Fibroblast of skin of right quadriceps (primary cell): ENCODE measurements around the gene IQCE.
A peak's percentile ranks its signal among the peaks of the same experiment; 100 is the strongest.
"Not testable (repeated sequence)": the region's sequence is repeated elsewhere in the genome, so short reads cannot be mapped to it uniquely, and the experiment has no call there.

Experiments used
- DNase-seq: peaks from one replicate; pipeline ENCODE4 v3.0.0-alpha.2; 2013

IQCE gene

DNA sequence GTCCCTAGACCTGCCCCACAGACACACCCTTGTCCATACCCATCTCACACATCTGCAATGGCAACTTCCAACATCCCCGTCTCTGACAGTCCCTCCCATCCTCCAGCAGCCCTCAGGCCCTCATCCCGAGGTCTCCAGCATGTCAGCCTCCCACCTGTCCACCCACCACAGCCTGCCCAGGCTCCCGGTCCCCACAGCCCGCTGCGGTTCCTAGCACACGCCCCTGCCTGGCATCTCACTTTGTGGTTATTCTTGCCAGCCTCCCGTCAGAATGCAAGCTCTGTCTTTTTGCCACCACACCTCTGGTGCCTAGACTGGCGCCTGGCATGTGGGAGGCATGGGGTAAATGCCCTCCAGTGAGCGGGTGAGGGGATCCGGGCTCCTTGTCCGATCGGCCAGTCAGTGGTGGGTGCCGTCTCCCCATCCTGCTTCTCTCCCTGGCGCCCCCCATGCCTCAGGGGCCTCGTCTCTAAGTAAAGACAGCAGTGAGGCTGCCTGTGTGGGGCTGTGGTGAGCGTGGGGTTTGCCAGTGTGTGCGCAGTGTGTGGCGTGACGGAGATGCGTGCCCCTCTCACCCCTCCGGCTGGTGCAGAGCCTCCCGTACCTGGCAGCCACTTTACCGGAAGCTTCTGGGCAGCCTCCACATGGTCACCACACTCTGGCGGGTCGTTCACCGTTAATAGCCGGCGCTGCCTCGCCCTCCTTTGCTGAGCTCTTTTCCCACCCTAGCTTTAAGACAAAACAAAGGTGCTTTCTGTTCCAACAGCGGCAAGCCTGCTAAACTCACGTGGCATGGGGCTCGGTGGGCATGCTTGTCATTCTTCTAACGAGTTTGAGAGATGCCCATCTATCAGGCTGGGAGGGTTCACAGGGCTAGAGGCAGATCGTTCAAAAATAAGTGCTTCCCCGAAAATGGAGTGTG, 44.5 kb downstream of the IQCE start:
- DNase-seq, result no peak

DNA sequence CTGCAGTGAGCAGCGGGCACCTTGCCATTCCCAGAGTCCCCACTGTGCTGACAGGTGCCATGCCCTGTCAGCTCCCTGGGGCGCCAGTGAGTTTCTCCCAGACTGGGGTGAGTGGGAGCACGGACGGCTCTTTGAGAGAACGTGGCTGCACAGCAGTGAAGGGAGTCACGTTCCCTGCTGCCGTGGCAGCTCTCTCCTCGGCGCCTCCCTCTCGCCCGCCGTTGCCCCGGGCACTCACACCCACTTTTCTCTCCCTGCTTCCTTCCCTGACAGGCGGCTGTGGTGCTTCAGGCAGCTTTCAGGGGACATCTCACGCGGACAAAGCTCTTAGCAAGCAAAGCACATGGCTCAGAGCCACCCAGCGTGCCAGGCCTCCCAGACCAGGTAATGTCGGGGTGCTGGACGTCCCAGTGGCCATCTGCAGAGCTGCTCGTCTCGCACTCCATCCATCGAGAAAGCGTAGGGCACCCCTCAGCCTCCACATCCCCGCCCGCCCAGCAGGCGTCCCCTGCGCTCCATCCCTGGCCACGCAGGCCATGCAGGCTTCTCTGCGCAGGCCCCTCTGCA, 45.9 kb downstream of the IQCE start:
- no peak for DNase-seq

DNA sequence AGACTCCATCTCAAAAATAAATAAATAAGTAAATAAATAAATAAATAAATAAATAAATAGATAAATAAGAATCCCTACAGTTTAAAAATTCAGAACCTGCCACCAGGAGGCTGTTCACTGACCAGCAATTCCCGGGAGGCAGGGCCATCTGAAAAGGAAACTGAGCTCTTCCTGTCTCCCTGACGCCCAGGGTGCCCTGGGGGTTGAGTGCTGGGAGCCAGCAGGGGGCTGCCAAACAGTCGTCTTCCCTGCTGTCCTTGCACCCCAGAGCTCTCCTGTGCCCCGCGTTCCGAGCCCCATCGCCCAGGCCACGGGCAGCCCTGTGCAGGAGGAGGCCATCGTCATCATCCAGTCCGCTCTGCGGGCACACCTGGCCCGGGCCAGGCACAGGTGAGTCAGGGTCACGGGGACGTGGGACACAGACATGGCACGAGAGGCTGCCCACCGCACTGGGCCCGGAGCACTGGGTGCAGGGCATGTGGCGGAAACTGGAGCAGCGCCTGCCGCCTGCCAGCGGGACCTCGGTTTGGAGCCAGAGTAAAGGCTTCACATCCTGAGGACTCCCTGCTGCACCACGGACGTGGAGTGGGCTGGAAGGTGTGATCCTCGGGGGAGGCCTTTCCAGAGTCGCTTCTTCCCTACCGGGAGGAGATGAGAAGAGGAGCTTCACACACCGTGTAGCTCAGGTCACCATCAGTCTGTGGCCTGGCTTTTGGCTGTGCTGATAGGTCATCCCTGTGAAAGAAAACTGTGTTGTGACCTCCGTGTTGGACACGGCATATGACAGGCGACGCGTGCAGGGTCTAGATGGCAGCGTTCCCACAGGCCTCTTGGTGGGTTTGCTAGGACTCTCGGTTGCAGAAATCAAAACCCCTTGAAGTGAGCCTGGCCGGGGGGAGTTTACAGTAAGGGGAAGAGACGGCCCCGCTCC, 47.1 kb downstream of the IQCE start:
- DNase-seq, result no peak

- DNase-seq, result no peak
Observed at GRCh38 chr7:2606539-2606936, 47.8 kb downstream of the IQCE start.

- DNase-seq, result no peak
Observed at GRCh38 chr7:2607122-2607922, 48.5 kb downstream of the IQCE start.

DNA sequence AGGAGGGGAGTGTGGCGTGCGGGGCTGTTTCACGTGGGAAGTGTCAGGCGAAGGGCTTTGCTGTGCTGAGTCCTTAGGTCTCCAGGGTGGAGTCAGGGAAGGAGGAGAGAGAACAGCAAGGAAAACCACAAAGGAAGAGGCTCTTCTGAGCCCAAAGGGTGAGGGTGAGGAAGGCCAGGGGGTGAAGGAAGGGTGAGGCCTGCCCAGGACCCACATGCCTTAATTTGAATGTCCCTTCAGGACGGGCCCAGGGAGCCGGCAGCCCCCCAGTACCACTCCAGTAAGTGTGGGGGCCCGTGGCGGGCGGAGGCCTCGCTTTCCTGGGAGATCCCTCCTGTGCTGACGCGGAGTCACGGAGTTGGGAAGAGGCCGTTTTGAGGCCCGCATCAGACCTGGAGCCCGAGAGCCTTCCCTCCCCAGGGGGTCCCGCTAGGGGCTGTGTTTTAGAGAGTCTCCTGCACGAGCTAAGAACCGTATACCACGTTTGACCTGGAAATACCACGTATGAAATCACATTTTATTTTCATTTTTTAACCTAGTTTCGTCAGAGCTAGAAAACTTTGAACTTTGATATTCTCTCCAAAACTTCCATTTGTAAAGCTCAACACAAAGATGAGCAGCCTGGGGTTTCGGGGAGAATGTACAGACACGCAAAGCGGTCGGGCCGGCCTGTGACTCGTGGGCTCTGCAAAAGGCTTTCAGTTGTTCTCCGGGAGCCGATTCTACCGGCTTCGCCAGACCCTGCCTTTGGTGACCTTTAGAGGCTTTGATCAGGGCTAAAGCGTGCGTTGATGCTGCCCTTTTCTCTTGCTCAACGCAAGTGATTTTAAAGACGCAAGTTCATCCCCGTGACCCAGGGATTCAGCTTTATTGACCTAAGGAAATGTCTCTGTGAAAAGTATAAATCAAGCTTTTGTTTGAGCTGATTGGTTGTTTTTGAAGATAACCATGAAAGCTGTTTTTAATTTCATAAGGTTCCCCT, 49.4 kb downstream of the IQCE start:
- DNase-seq, result no peak

DNA sequence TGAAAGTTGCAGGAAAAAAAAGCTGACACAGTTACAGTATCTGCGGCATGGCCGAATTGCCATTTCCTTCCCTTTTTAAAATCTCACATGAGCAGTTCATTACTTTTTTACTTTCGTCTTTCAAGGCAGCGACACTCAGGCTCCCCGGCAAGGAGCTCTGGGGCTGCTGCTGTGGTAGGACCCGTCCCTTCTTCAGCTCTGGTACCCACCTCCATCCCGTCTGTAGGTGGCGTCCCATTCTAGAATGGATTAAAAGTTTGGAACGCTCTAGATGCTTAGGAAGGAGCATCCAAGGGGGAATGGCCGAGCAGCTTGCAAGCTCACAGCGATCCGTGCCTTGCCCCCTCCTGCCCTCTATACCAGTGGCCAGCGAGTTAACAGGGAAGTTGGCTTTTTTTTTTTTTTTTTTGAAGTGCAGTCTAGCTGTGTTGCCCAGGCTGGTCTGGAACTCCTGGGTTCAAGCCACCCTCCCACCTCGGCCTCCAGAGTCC, 50.2 kb downstream of the IQCE start:
- DNase-seq, result peak; percentile 49

GRCh38 chr7:2609646-2610045, 50.9 kb downstream of the IQCE start:
- DNase-seq, result not testable (repeated sequence)

GRCh38 chr7:2610466-2610865, 51.7 kb downstream of the IQCE start:
- no peak for DNase-seq

DNA sequence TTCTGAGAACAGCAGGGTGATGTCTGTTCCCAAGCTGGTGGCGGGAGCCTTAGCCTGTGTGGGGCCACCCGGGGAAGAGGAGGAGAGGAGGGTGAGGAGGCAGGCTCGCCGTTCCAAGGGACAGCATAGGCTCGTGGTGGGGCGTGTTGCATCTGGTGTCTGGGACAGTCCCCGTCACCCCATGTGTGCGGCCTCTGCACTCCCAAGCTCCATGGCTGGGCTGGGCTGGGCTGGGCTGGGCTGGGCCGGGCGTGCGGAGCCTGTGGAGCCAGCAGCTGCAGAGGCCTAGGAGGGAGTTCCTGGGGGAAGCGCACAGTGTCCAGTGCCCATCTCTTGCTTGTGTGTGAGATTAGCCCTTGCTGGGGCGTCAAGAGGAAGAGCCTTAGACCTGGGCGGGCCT, 52.1 kb downstream of the IQCE start:
- no peak for DNase-seq

DNA sequence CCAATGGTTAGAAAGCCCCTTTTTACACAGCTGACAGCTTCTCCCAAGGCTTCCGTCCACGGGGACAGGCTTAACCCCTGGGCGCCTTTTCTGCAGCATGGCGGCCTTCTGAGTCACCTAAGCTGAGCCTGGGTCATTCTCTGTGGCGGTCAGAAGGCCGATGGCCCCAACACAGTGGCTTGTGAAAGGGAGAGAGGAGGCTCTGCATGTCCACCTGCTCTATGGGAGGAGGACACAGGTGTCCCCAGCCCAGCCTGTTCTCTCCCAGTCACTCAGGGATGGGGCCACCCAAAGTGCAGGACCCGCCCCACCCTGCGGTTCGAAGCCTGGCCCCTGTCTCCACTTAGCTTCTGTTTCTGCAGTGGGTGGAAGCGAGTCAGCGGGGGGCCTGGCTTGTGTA, 52.6 kb downstream of the IQCE start:
- no peak for DNase-seq

GRCh38 chr7:2611922-2612321, 53.1 kb downstream of the IQCE start:
- no peak for DNase-seq

- DNase-seq, result no peak
Observed at GRCh38 chr7:2612445-2613097, 53.8 kb downstream of the IQCE start.

GRCh38 chr7:2613098-2613930, 54.5 kb downstream of the IQCE start:
- DNase-seq, result no peak

- no peak for DNase-seq
Observed at GRCh38 chr7:2613931-2614600, 55.3 kb downstream of the IQCE start.

- DNase-seq, result no peak
Observed at GRCh38 chr7:2614631-2615330, 56.0 kb downstream of the IQCE start.

DNA sequence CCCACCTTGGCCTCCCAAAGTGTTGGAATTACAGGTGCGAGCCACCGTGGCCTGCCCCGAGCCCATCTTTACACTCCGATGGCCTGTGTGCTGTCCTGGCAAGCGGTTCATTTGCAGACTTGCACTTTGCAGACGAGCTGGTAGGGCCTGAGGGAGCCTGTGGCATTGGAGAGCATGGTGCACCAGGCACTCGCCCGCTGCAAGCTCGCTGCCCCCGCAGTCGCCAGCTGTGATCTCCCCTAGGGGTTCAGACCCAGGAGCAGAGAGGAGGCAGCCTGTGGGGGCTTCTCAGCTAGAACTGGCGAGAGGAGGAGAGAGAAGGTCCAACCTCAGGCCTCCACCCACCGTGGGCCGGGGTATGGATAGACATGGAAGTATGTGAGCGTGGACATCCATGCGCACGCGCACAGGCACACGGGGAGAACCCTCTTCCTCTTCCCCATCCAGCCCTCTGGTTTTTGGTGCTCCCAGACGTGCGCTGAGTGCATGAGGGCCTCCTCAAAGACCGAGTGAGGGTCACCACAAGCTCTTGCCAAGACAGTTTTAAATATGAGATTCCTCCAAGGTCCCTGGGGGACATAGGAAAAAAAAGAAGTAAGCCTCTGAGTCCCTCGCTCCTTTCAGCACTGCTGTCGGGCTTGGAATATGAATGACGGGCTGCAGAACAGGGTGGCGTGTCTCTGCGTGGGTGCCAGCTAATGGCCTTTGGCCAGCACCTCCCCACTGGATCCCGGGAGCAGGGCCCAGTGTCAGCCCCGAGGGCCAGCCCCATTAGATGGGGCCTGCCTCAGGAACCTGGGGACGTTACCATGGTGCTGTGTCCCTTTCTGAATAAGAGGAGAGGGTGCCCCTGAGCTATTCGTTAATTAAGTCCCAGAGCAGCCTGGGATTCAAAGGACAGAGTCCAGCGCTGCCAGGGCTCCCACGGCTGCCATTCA, 57.9 kb downstream of the IQCE start:
- no peak for DNase-seq
